ENCODE data around the gene LIMS4.
"Not testable (repeated sequence)": the region's sequence is repeated elsewhere in the genome, so short reads cannot be mapped to it uniquely, and the experiment has no call there.

Gene LIMS4

GRCh38 chr2:110472171-110473058, at the start of gene LIMS4:
Gene LIMS4, minus strand, starts transcription at chr2:110472816. Its CDS starts 38 bp downstream, at chr2:110472778.
- not testable (repeated sequence) for H3K9ac ChIP-seq; H3K36me3 ChIP-seq (ENCODE audit: control insufficient read depth, insufficient read depth, low read length); H3K27me3 ChIP-seq (ENCODE audit: control insufficient read depth, insufficient read depth, low read length); H3K27ac ChIP-seq; H2AFZ ChIP-seq; H3K9me3 ChIP-seq (ENCODE audit: control insufficient read depth, low read length); H3K79me2 ChIP-seq; H3K4me1 ChIP-seq; H3K4me3 ChIP-seq (ENCODE audit: low read depth, low read length); H3K4me2 ChIP-seq (ENCODE audit: low read length)

- H3K4me1 ChIP-seq; H3K27me3 ChIP-seq (ENCODE audit: control insufficient read depth, insufficient read depth, low read length); H3K9me3 ChIP-seq (ENCODE audit: control insufficient read depth, low read length); H3K4me2 ChIP-seq (ENCODE audit: low read length); H3K79me2 ChIP-seq; H3K9ac ChIP-seq; H2AFZ ChIP-seq; H3K27ac ChIP-seq; H3K4me3 ChIP-seq (ENCODE audit: low read depth, low read length); H3K36me3 ChIP-seq (ENCODE audit: control insufficient read depth, insufficient read depth, low read length): not testable (repeated sequence)
Measured at GRCh38 chr2:110499755-110500377, 27.2 kb upstream of the LIMS4 start.

- H3K27ac ChIP-seq; H3K9me3 ChIP-seq (ENCODE audit: control insufficient read depth, low read length); H3K79me2 ChIP-seq; H3K4me2 ChIP-seq (ENCODE audit: low read length); H2AFZ ChIP-seq; H3K4me1 ChIP-seq; H3K36me3 ChIP-seq (ENCODE audit: control insufficient read depth, insufficient read depth, low read length); H3K9ac ChIP-seq; H3K4me3 ChIP-seq (ENCODE audit: low read depth, low read length); H3K27me3 ChIP-seq (ENCODE audit: control insufficient read depth, insufficient read depth, low read length): not testable (repeated sequence)
Measured at GRCh38 chr2:110496027-110496426, 23.4 kb upstream of the LIMS4 start.

- not testable (repeated sequence) for H3K36me3 ChIP-seq (ENCODE audit: control insufficient read depth, insufficient read depth, low read length); H2AFZ ChIP-seq; H3K9ac ChIP-seq; H3K79me2 ChIP-seq; H3K9me3 ChIP-seq (ENCODE audit: control insufficient read depth, low read length); H3K4me2 ChIP-seq (ENCODE audit: low read length); H3K27ac ChIP-seq; H3K4me1 ChIP-seq; H3K27me3 ChIP-seq (ENCODE audit: control insufficient read depth, insufficient read depth, low read length); H3K4me3 ChIP-seq (ENCODE audit: low read depth, low read length)
Measured at GRCh38 chr2:110494488-110494887, 21.9 kb upstream of the LIMS4 start.

- not testable (repeated sequence) for H3K9ac ChIP-seq; H3K27ac ChIP-seq; H3K4me3 ChIP-seq (ENCODE audit: low read depth, low read length); H3K4me1 ChIP-seq; H3K4me2 ChIP-seq (ENCODE audit: low read length); H3K27me3 ChIP-seq (ENCODE audit: control insufficient read depth, insufficient read depth, low read length); H2AFZ ChIP-seq; H3K36me3 ChIP-seq (ENCODE audit: control insufficient read depth, insufficient read depth, low read length); H3K9me3 ChIP-seq (ENCODE audit: control insufficient read depth, low read length); H3K79me2 ChIP-seq
Measured at GRCh38 chr2:110488991-110489390, 16.4 kb upstream of the LIMS4 start.

GRCh38 chr2:110482697-110483096, 10.1 kb upstream of the LIMS4 start:
- not testable (repeated sequence) for H3K36me3 ChIP-seq (ENCODE audit: control insufficient read depth, insufficient read depth, low read length); H3K27ac ChIP-seq

GRCh38 chr2:110481200-110481599, 8.6 kb upstream of the LIMS4 start:
- H3K36me3 ChIP-seq (ENCODE audit: control insufficient read depth, insufficient read depth, low read length); H3K79me2 ChIP-seq; H3K9me3 ChIP-seq (ENCODE audit: control insufficient read depth, low read length); H3K27ac ChIP-seq; H3K27me3 ChIP-seq (ENCODE audit: control insufficient read depth, insufficient read depth, low read length); H3K4me3 ChIP-seq (ENCODE audit: low read depth, low read length); H3K4me1 ChIP-seq; H2AFZ ChIP-seq; H3K4me2 ChIP-seq (ENCODE audit: low read length); H3K9ac ChIP-seq: not testable (repeated sequence)

More at GRCh38 chr2:110482697-110483096, 10.1 kb upstream of the LIMS4 start:
- H3K27me3 ChIP-seq (ENCODE audit: control insufficient read depth, insufficient read depth, low read length); H3K9me3 ChIP-seq (ENCODE audit: control insufficient read depth, low read length); H3K4me1 ChIP-seq; H3K9ac ChIP-seq; H3K4me2 ChIP-seq (ENCODE audit: low read length); H3K79me2 ChIP-seq; H3K4me3 ChIP-seq (ENCODE audit: low read depth, low read length); H2AFZ ChIP-seq: not testable (repeated sequence)

- not testable (repeated sequence) for H3K4me1 ChIP-seq; H3K27me3 ChIP-seq (ENCODE audit: control insufficient read depth, insufficient read depth, low read length); H3K27ac ChIP-seq; H3K9ac ChIP-seq; H3K4me3 ChIP-seq (ENCODE audit: low read depth, low read length); H3K4me2 ChIP-seq (ENCODE audit: low read length); H2AFZ ChIP-seq; H3K36me3 ChIP-seq (ENCODE audit: control insufficient read depth, insufficient read depth, low read length); H3K9me3 ChIP-seq (ENCODE audit: control insufficient read depth, low read length); H3K79me2 ChIP-seq
Measured at GRCh38 chr2:110480084-110480483, 7.5 kb upstream of the LIMS4 start.

GRCh38 chr2:110477370-110477769, 4.8 kb upstream of the LIMS4 start:
- H3K79me2 ChIP-seq; H3K4me1 ChIP-seq; H3K36me3 ChIP-seq (ENCODE audit: control insufficient read depth, insufficient read depth, low read length); H2AFZ ChIP-seq; H3K27ac ChIP-seq; H3K9me3 ChIP-seq (ENCODE audit: control insufficient read depth, low read length); H3K27me3 ChIP-seq (ENCODE audit: control insufficient read depth, insufficient read depth, low read length); H3K4me3 ChIP-seq (ENCODE audit: low read depth, low read length); H3K9ac ChIP-seq; H3K4me2 ChIP-seq (ENCODE audit: low read length): not testable (repeated sequence)

GRCh38 chr2:110476952-110477351, 4.3 kb upstream of the LIMS4 start:
- not testable (repeated sequence) for H3K27ac ChIP-seq; H3K27me3 ChIP-seq (ENCODE audit: control insufficient read depth, insufficient read depth, low read length); H3K4me3 ChIP-seq (ENCODE audit: low read depth, low read length); H3K79me2 ChIP-seq; H3K9ac ChIP-seq; H2AFZ ChIP-seq; H3K4me2 ChIP-seq (ENCODE audit: low read length); H3K36me3 ChIP-seq (ENCODE audit: control insufficient read depth, insufficient read depth, low read length); H3K4me1 ChIP-seq; H3K9me3 ChIP-seq (ENCODE audit: control insufficient read depth, low read length)
